ENCODE data around the gene STKLD1. TPM values are rescaled to one million over a fixed set of nuclear protein-coding genes. Genes with fewer than 3 reads are reported as not detected.

Gene STKLD1
- total and polyA plus RNA-seq, 9 of the 15 experiments (the other 6 are each of a cell fraction or from before 2014, with no cell fraction given), result 0.10 to 0.65 (median 0.33) TPM; not detected in 2

GRCh38 chr9:133351908-133352634 lies 24.1 kb upstream of the STKLD1 start (continued):
- TF ChIP-seq TBP (optimal IDR thresholded peaks at IDR 0.05; ENCODE audit: low read depth, low read length) (no peak), ATF7 (IDR thresholded peaks at IDR 0.05) (peak; percentile 53; the same call in 1 of the 2 replicates), ZNF174 (CRISPR knock-in tag; IDR thresholded peaks at IDR 0.05) (no peak), RBM22 (IDR thresholded peaks at IDR 0.05; ENCODE audit: low read depth, low read length, poor library complexity, severe bottlenecking) (no peak), RCOR1 (IDR thresholded peaks at IDR 0.05; ENCODE audit: borderline replicate concordance in 1 of 2, low read depth in 2 of 2, low read length in 2 of 2) (peak in 1 of 2 experiments; percentile 22; a peak in 1 of 4 replicates), ZNF592 (IDR thresholded peaks at IDR 0.05) (0 out of 2 replicates have a peak, but pooled peaks have one; percentile 54), CBX1 (IDR thresholded peaks at IDR 0.05; ENCODE audit: low read depth) (peak; percentile 84), ZNF76 (CRISPR knock-in tag; IDR thresholded peaks at IDR 0.05; ENCODE audit: borderline replicate concordance) (no peak), NCOA4 (IDR thresholded peaks at IDR 0.05; ENCODE audit: partially characterized antibody) (no peak), TCF15 (CRISPR knock-in tag; IDR thresholded peaks at IDR 0.05) (no peak), FOXM1 (IDR thresholded peaks at IDR 0.05; ENCODE audit: low read depth) (no peak), FOXM1 (CRISPR knock-in tag; IDR thresholded peaks at IDR 0.05; ENCODE audit: low read depth) (0 out of 2 replicates have a peak, but pooled peaks have one; percentile 60), MAFK (IDR thresholded peaks at IDR 0.05; ENCODE audit: low read length) (no peak), EP400 (IDR thresholded peaks at IDR 0.05) (0 out of 2 replicates have a peak, but pooled peaks have one; percentile 16), MLLT1 (IDR thresholded peaks at IDR 0.05) (0 out of 4 replicates have a peak, but pooled peaks of 1 of the 2 experiments have one; percentile 22), CTBP1 (IDR thresholded peaks at IDR 0.05; ENCODE audit: borderline replicate concordance) (peak; percentile 84), CTCFL (IDR thresholded peaks at IDR 0.05; ENCODE audit: borderline replicate concordance, insufficient read depth, low read depth, low read length, poor library complexity, severe bottlenecking) (peak; percentile 40), NRF1 (conservative IDR thresholded peaks at IDR 0.05 in 1 of 2, IDR thresholded peaks at IDR 0.05 in 1 of 2) (no peak), ARHGAP35 (IDR thresholded peaks at IDR 0.05; ENCODE audit: partially characterized antibody) (no peak), FIP1L1 (IDR thresholded peaks at IDR 0.05; ENCODE audit: low read depth, low read length, poor library complexity, severe bottlenecking) (no peak)

Measured in K562 (cell line).